ENCODE data around the gene UTP3.
A peak's percentile ranks its signal among the peaks of the same experiment; 100 is the strongest.
"Not testable (repeated sequence)": the region's sequence is repeated elsewhere in the genome, so short reads cannot be mapped to it uniquely, and the experiment has no call there.

UTP3 gene

GRCh38 chr4:70701271-70701670, 12.9 kb downstream of the UTP3 start:
- H3K4me3 ChIP-seq, result no peak overlapping the region
- no peaks in the 10 kb centered on the region for H3K36me3 ChIP-seq (replicated peaks)
- DNase-seq (ENCODE audit: low spot score in 2 of 2), result no peak
- in situ Hi-C loops (cut with MboI; ENCODE audit: low sequenced_read_pairs), result no loop called here
- H3K9me3 ChIP-seq, result no peaks in the 10 kb centered on the region
- peaks cover 9% of the 10 kb centered on the region for H3K4me1 ChIP-seq
- no peaks in the 10 kb centered on the region for H3K27me3 ChIP-seq (ENCODE audit: low read depth)

- H3K9me3 ChIP-seq; DNase-seq (ENCODE audit: low spot score in 2 of 2); in situ Hi-C loops (cut with MboI; ENCODE audit: low sequenced_read_pairs); H3K36me3 ChIP-seq (replicated peaks); H3K4me3 ChIP-seq; H3K27me3 ChIP-seq (ENCODE audit: low read depth): not testable (repeated sequence)
- H3K4me1 ChIP-seq, result peaks cover 19% of the 10 kb centered on the region
Observed at GRCh38 chr4:70702592-70702991, 14.3 kb downstream of the UTP3 start.

DNA sequence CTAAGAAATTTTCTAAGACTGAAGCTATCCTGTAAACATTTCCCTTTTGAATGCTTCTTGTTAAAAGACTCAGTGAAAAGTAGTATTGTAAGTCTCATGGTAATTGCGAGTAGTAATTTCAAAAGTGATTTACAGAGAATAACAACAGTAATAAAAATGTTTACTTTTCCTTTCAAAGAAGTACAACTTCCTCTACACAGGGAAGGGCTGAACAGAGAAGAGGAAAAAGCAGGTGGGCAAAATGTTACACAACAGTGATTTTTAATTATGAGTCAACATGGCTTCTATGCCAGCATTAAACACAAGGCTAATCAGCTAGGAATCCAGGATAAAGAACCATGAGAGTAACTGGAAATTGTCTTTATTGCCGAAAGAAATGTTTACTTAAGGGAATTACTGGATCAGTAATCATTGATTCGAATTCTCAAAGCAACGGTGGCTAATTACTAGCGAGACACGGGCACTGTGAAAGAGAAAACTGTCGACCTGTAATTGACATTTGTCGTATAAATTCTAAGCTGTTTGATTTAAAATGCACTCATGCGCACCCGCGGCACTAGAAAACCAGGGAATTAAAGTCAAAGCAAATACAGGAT, 15.4 kb downstream of the UTP3 start:
- Histone ChIP-seq H3K4me3 (peak overlapping the region; percentile 51), H3K9me3 (no peaks in the 10 kb centered on the region), H3K4me1 (peaks cover 19% of the 10 kb centered on the region), H3K36me3 (replicated peaks) (no peaks in the 10 kb centered on the region), H3K27me3 (ENCODE audit: low read depth) (no peaks in the 10 kb centered on the region)
- DNase-seq (ENCODE audit: low spot score in 2 of 2), result peak in 1 of 2 experiments; percentile 39
- in situ Hi-C loops (cut with MboI; ENCODE audit: low sequenced_read_pairs), result no loop called here

DNA sequence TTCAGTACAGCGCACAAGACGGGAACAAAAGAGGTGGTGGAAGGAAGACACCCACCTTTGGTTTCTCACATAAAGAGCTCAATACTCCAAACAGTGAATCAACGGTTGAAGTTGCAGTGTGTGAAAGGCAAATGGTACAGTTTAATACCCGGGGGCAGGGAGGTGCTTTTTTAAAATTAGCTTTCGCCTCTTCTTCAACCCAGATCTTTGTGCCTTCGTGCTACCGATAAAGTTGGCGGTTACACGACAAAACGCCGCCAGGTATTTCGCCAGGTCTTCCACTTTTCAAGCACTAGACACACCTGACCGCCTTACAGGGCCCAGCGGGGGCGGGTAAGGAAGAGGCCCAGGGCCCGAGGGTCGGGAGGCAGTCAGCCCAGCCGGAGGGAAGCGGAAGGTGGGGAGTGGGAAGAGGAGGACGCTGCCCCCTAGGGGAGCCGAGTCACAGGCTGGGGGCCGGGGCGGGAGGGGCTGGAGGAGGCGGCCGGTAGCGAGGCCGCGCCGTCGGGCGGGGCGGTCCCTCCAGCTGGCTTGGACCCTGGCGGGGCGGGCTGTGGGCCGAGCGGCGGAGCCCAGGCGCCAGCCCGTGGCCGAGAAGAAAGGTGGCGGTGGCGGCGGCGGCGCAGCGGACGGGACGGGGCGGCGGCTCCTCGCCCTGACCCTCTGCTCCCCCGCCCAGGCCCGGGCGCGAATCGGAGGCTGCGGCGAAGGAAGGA, 16.0 kb downstream of the UTP3 start:
- H3K27me3 ChIP-seq (ENCODE audit: low read depth), result no peaks in the 10 kb centered on the region
- peak; percentile 71 to 90 for DNase-seq (ENCODE audit: low spot score in 2 of 2)
- H3K36me3 ChIP-seq (replicated peaks), result no peaks in the 10 kb centered on the region
- no peaks in the 10 kb centered on the region for H3K9me3 ChIP-seq
- peak overlapping the region; percentile 51 for H3K4me3 ChIP-seq
- peaks cover 26% of the 10 kb centered on the region for H3K4me1 ChIP-seq
- in situ Hi-C loops (cut with MboI; ENCODE audit: low sequenced_read_pairs), result no loop called here

DNA sequence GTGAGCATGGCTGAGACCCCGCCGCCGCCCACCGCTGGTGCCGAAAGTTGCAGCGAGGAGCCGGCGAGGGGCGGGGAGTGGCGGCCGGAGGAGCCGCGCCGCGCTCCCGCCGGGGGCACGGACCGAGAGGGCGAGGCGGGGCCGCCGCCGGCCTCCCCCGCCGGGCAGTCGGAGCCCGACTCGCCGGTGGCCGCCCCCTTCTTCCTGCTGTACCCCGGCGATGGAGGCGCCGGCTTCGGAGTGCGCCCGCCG, 16.5 kb downstream of the UTP3 start:
- no peak for DNase-seq (ENCODE audit: low spot score in 2 of 2)
- H3K36me3 ChIP-seq (replicated peaks), result no peaks in the 10 kb centered on the region
- peak overlapping the region; percentile 51 for H3K4me3 ChIP-seq
- H3K27me3 ChIP-seq (ENCODE audit: low read depth), result no peaks in the 10 kb centered on the region
- H3K4me1 ChIP-seq, result peaks cover 31% of the 10 kb centered on the region
- no peaks in the 10 kb centered on the region for H3K9me3 ChIP-seq
- in situ Hi-C loops (cut with MboI; ENCODE audit: low sequenced_read_pairs), result no loop called here

GRCh38 chr4:70705183-70706043, 17.1 kb downstream of the UTP3 start:
- DNase-seq (ENCODE audit: low spot score in 2 of 2), result peak; percentile 69 to 84
- no peaks in the 10 kb centered on the region for H3K27me3 ChIP-seq (ENCODE audit: low read depth)
- H3K4me1 ChIP-seq, result peaks cover 33% of the 10 kb centered on the region
- H3K9me3 ChIP-seq, result no peaks in the 10 kb centered on the region
- in situ Hi-C loops (cut with MboI; ENCODE audit: low sequenced_read_pairs), result no loop called here
- peak overlapping the region; percentile 51 for H3K4me3 ChIP-seq
- H3K36me3 ChIP-seq (replicated peaks), result no peaks in the 10 kb centered on the region

GRCh38 chr4:70706044-70706461, 17.7 kb downstream of the UTP3 start:
- DNase-seq (ENCODE audit: low spot score in 2 of 2), result no peak
- no peaks in the 10 kb centered on the region for H3K36me3 ChIP-seq (replicated peaks)
- in situ Hi-C loops (cut with MboI; ENCODE audit: low sequenced_read_pairs), result no loop called here

DNA sequence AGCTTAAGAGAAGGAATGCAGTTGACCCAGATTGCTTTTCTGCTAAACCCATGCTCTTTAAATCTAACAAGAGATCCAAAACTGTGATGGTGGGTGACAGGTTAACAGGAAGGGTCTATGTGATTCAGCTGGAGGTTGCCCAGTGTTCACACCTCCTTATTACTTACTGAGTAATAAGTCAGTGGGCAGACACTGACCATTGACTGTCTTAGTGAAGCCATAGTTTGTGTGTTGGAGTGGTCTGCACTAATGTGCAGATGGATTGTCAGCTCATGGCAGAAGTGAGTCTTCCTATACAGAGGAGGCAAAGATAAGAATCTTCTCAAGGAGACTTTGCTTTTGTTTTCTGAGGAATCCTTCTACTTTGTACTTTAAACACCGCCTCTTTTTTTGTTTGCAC, 18.2 kb downstream of the UTP3 start:
- in situ Hi-C loops (cut with MboI; ENCODE audit: low sequenced_read_pairs), result no loop called here

More at GRCh38 chr4:70706044-70706461, 17.7 kb downstream of the UTP3 start:
- Histone ChIP-seq H3K4me1 (peaks cover 33% of the 10 kb centered on the region), H3K9me3 (no peaks in the 10 kb centered on the region), H3K27me3 (ENCODE audit: low read depth) (no peaks in the 10 kb centered on the region), H3K4me3 (peak overlapping the region; percentile 51)

GRCh38 chr4:70709611-70710205, 21.4 kb downstream of the UTP3 start:
- peak in 1 of 2 experiments; percentile 51 for DNase-seq (ENCODE audit: low spot score in 2 of 2)
- in situ Hi-C loops (cut with MboI; ENCODE audit: low sequenced_read_pairs), result no loop called here
- H3K9me3 ChIP-seq, result no peaks in the 10 kb centered on the region
- peaks cover 23% of the 10 kb centered on the region for H3K4me1 ChIP-seq
- no peaks in the 10 kb centered on the region for H3K36me3 ChIP-seq (replicated peaks)
- H3K4me3 ChIP-seq, result no peak overlapping the region
- no peaks in the 10 kb centered on the region for H3K27me3 ChIP-seq (ENCODE audit: low read depth)

More for the DNA sequence above, 18.2 kb downstream of the UTP3 start:
- Histone ChIP-seq H3K36me3 (replicated peaks) (no peaks in the 10 kb centered on the region), H3K27me3 (ENCODE audit: low read depth) (no peaks in the 10 kb centered on the region), H3K4me1 (peaks cover 33% of the 10 kb centered on the region), H3K9me3 (no peaks in the 10 kb centered on the region), H3K4me3 (peak overlapping the region; percentile 51)
- peak in 1 of 2 experiments; percentile 23 for DNase-seq (ENCODE audit: low spot score in 2 of 2)

GRCh38 chr4:70711599-70711998, 23.3 kb downstream of the UTP3 start:
- no peak overlapping the region for H3K4me3 ChIP-seq
- peaks cover 20% of the 10 kb centered on the region for H3K4me1 ChIP-seq
- in situ Hi-C loops (cut with MboI; ENCODE audit: low sequenced_read_pairs), result no loop called here

GRCh38 chr4:70712150-70712549, 23.8 kb downstream of the UTP3 start:
- Histone ChIP-seq H3K4me1 (peaks cover 14% of the 10 kb centered on the region), H3K4me3 (no peak overlapping the region), H3K36me3 (replicated peaks) (no peaks in the 10 kb centered on the region), H3K9me3 (no peaks in the 10 kb centered on the region), H3K27me3 (ENCODE audit: low read depth) (no peaks in the 10 kb centered on the region)
- in situ Hi-C loops (cut with MboI; ENCODE audit: low sequenced_read_pairs), result no loop called here
- no peak for DNase-seq (ENCODE audit: low spot score in 2 of 2)

More at GRCh38 chr4:70711599-70711998, 23.3 kb downstream of the UTP3 start:
- H3K36me3 ChIP-seq (replicated peaks), result no peaks in the 10 kb centered on the region
- H3K9me3 ChIP-seq, result no peaks in the 10 kb centered on the region
- H3K27me3 ChIP-seq (ENCODE audit: low read depth), result no peaks in the 10 kb centered on the region
- no peak for DNase-seq (ENCODE audit: low spot score in 2 of 2)

- H3K4me3 ChIP-seq, result no peak overlapping the region
- H3K4me1 ChIP-seq, result peaks cover 14% of the 10 kb centered on the region
- no peaks in the 10 kb centered on the region for H3K27me3 ChIP-seq (ENCODE audit: low read depth)
- no peak for DNase-seq (ENCODE audit: low spot score in 2 of 2)
- H3K9me3 ChIP-seq, result no peaks in the 10 kb centered on the region
- no peaks in the 10 kb centered on the region for H3K36me3 ChIP-seq (replicated peaks)
- in situ Hi-C loops (cut with MboI; ENCODE audit: low sequenced_read_pairs), result no loop called here
Observed at GRCh38 chr4:70712604-70713452, 24.5 kb downstream of the UTP3 start.

- H3K36me3 ChIP-seq (replicated peaks), result no peaks in the 10 kb centered on the region
- no peak overlapping the region for H3K4me3 ChIP-seq
- H3K4me1 ChIP-seq, result peaks cover 14% of the 10 kb centered on the region
- in situ Hi-C loops (cut with MboI; ENCODE audit: low sequenced_read_pairs), result no loop called here
- H3K27me3 ChIP-seq (ENCODE audit: low read depth), result no peaks in the 10 kb centered on the region
- no peaks in the 10 kb centered on the region for H3K9me3 ChIP-seq
- DNase-seq (ENCODE audit: low spot score in 2 of 2), result no peak
Observed at GRCh38 chr4:70713453-70714078, 25.2 kb downstream of the UTP3 start.

All from HAP-1 (cell line).